NK-92 (cell line): ENCODE results near the gene SLCO2A1.

Source experiments
- DNase-seq: peaks from one replicate; lab custom pipeline; 2025; ENCODE audit not compliant: unreplicated experiment; lab: John Stamatoyannopoulos, UW

SLCO2A1 gene

DNA sequence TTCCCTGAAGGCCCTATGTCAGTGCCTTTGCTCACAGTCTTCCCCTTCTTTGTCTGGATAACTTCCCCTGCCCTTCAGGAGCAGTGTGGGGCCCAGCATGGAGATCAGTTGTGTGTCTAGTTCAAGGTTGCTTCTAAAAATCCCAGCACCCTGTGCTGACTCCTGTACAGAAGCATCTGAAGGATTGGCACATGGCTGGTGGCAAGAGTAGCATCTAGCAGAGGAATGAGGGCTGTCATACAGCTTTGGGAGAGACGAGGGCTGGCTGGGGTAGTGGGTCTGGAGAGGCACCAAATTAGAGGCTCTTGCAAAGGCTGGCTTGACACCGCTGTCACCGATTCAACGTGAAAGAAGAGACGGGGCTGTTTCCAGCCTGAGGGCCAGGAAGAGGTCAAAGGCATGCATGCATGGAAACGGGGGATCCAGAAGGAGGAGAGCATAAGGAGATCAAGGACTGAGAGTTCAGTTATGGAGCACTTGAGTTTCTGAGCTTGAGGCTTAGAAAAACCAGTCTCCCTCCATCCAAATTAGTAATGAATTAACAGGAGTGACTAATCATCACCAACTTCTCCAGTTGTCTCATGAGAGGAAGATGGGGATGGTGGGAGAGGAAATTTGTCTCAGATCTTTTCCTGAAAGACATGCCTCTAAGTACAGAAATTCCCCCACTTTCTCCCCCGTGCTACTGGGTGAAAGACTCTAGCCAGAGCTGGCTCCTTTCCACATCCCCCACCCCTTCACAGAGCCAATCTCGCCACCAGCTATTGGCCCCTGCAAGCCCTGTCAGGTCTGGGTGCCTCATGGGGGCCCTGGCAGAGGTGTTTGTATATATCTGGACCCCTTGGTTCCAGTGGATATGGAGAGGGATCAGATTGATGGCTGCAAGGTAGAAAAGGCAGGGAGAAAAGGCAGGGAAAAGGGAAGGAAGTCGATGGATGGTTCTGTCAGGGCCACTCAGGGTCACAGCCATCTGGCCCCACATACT lies 45.9 kb downstream of the SLCO2A1 start:
- no peak for DNase-seq

DNA sequence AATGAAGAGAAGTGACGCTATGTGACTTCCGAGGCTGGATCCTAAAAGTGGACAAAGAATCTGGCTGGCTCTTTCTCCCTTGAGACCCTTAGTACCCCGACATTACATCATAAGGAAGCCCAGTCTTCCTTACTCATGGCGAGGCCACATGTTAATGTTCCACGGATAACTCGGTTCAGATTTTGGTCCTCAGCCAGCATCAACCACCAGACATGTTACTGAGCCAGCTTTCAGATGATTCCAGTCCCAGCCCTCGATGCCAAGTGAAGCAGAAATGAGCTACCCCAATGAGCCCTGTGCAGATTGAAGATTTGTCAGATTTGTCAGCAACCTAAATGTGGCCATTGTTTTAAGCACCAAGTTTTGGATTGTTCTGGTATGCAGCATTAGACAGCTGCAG lies 46.6 kb downstream of the SLCO2A1 start:
- DNase-seq: no peak

DNA sequence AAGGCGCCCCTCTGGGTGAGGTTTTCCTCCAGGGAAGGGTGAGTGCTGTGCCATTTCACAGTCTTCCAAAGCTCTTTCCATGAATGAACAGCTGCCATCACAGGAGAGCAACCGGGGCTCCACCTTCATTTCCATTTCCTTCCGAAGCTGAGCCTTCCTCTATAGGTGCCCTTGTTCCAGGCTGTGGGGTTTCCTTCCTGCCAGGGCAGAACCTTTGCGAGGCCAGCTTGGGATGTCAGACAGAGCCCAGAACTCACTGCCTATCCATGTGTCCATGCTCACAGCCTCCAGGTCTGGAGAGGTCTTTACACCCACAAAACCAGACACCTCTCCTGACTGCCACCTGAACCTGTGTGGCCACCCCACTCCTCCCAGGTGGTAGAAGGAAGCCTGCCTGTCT lies 49.2 kb downstream of the SLCO2A1 start:
- no peak for DNase-seq

- no peak for DNase-seq
Measured at GRCh38 chr3:133980035-133980434, 49.7 kb downstream of the SLCO2A1 start.

GRCh38 chr3:133979553-133979952 lies 50.2 kb downstream of the SLCO2A1 start:
- DNase-seq: no peak

GRCh38 chr3:133977568-133977967 lies 52.2 kb downstream of the SLCO2A1 start:
- no peak for DNase-seq

DNA sequence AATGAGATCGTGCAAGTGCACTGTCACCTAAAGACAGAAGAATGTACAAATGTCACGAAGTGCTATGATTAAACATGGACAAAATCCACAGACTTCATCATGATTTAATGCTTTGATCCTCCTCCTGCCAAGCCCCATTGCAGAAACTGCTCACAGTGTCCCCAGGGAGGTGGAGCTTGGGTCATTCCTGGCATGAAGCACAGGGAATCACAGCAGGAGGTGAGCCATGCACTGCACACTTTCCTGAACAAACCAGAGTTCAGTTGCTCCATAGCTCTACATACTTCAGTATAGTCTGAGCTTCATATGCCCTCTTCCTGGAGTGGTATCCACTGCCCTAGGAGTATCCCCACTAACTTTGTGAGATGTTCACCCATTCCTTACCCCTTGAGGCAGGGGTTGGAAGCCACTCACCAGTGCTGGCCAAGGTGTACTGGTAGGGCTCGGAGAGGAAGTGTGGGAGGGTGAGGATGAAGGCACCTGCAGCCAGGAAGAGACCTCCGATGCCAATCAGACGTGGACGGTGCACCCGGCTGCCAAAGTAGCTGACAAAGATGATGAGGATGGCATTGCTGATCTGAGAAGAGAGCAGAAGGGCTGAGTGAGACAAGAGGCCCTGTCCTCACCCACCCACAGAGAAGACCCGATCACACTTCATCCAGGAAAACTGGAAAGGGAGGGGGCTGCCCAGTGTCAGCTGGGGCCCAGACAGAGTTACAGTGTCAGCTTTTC lies 56.3 kb downstream of the SLCO2A1 start:
- DNase-seq: no peak

DNA sequence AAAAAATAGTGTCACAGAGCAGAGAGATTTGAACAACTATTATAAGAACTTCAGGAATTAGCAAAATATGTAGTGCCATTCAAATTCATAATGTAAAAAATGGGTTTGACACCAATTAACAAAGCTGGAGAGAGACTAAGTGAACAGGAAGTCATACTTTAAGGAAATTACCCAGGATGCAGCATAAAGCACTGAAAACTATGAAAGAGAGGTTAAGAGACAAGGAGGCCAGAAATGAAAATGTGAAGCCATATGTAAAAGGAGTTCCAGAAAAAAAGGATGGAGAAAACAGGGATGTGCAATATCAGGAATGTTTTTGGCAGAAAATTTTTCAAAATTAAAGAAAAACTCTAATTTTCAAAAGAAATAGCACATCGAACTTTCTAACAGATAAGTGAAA lies 57.6 kb downstream of the SLCO2A1 start:
- no peak for DNase-seq

- DNase-seq: no peak
Measured at GRCh38 chr3:133970916-133971315, 58.8 kb downstream of the SLCO2A1 start.

GRCh38 chr3:133970339-133970738 lies 59.4 kb downstream of the SLCO2A1 start:
- DNase-seq: no peak

- no peak for DNase-seq
Measured at GRCh38 chr3:133967992-133968892, 61.5 kb downstream of the SLCO2A1 start.

GRCh38 chr3:133966954-133967353 lies 62.8 kb downstream of the SLCO2A1 start:
- no peak for DNase-seq

GRCh38 chr3:133965906-133966305 lies 63.8 kb downstream of the SLCO2A1 start:
- DNase-seq: no peak

GRCh38 chr3:133965013-133965570 lies 64.6 kb downstream of the SLCO2A1 start:
- DNase-seq: no peak

- DNase-seq: no peak
Measured at GRCh38 chr3:133964547-133964946, 65.2 kb downstream of the SLCO2A1 start.

DNA sequence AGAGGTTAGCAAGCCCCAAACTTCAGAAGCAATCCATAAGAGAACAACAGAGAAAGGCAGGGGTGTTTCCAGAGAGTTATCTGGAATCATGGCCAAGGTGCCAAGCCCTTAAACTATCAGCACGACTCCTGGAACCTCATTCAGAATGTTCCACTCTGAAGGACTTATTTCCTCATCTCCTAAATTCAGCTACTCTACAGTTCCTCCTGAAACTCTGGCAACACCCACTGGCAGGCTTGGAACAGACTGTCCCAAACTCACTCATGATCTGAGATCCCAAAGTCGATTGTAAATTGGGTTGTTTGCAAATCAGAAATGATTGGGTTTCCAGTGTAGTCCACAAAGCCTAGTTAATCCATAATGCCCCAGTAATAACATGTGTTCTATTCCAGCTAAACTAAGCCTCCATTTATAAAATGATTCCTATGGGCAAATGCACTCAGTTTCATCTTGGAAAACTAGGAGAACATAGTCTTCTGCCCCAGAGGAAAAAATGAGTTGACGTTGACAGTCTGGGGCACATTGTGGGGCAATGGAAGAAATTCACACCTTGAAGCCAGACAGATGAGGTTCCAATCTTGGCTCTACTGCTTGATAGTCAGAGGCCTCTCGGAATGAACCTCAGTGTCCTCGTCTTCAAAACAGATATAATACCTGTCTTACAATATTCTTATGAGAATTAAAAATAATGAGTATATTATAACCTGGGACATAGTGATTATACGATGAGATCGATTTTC lies 65.9 kb downstream of the SLCO2A1 start:
- DNase-seq: no peak

GRCh38 chr3:133962849-133963248 lies 66.9 kb downstream of the SLCO2A1 start:
- no peak for DNase-seq

DNA sequence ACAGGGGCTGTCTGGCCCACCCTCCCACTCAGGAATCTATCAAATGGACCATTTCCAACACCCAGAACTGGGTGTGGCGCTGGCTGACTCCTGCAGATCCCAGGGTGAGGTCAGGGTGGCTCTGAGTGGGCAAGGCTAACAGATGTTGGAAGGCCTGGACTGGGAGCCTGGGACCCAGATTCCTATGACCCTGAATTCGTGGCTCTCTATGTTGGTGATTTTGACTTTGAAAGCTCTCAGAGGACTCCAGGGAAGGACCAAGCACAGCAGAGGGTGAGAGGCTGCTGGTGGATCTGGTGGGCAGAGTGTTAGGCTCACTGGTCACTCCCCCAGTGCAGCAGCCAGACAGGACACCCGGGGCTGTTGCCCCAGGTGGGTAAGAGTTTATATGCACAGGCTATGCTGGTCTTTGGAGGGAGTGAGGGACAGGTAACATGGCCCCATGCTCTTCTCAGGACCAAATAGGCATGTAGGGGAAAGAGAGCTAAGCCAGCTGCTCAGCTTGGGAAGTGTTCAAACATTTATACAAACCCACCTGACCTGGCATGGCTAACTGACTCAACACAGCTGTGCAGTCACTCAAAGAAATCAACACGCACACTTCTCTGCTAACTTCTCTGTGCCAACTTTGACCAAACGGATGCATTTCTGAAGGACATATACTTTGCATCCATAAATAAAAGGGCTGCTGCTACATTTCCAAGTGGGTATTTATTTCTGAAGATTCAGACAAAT lies 71.5 kb downstream of the SLCO2A1 start:
- no peak for DNase-seq

DNA sequence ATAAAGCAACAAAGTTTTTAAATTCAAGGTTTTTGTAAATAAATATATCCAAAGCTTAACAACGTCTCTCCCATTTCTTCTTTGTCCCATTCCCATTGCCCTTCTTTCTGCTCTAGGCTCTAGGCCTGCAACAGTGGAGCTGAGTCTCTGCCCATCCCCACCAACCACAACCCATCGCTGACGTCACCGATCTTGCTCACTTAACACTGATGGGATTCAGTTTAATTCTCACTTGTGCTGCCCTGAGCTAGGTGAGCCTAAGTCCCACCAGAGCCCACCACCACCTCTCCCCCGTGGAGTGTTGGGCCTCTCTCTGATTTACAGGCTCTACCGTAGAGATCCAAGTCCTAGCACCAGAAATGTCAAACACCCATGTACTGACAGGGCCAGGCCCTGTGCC lies 72.7 kb downstream of the SLCO2A1 start:
- DNase-seq: no peak
